K562 (cell line): ENCODE data around the gene CCL24. TPM values are rescaled to one million over a fixed set of nuclear protein-coding genes. Genes with fewer than 3 reads are reported as not detected.

Experiments
- CEBPZ ChIP-seq: fragments of 150-350 bp; IDR thresholded peaks from 2 replicates; pipeline ENCODE4 v1.6.1; 2014; ENCODE audit warnings: low read depth, mild to moderate bottlenecking, low read length, borderline replicate concordance
- E2F3 ChIP-seq: fragments of 250-450 bp; sonication (Bioruptor Pico); IDR thresholded peaks from 2 replicates; pipeline ENCODE4 v1.4.0; 2020; ENCODE audit warnings: mild to moderate bottlenecking
- EP300 ChIP-seq: IDR thresholded peaks from 2 replicates; pipeline ENCODE4 v1.6.1; 2012; ENCODE audit warnings: low read length, improper control_type of control experiment
- FOXP4 ChIP-seq: sonication (generic); formaldehyde crosslinking; IDR thresholded peaks from 2 replicates; pipeline ENCODE4 v1.8.0; 2022; ENCODE audit warnings: mild to moderate bottlenecking, missing genetic modification reagents, borderline replicate concordance
- KLF16 ChIP-seq: IDR thresholded peaks from 2 replicates; pipeline ENCODE4 v1.6.1; 2016; ENCODE audit warnings: antibody characterized with exemption
- MGA ChIP-seq: fragments of 450-650 bp; IDR thresholded peaks from 2 replicates; pipeline ENCODE4 v1.6.1; 2016; ENCODE audit warnings: mild to moderate bottlenecking, moderate library complexity
- RAD21 ChIP-seq, 2 experiments: fragments of 250-450 bp in 1 of 2; fragments of 450-650 bp in 1 of 2; sonication (Bioruptor Pico) in 1 of 2; formaldehyde crosslinking in 1 of 2; IDR thresholded peaks in 1 of 2; conservative IDR thresholded peaks in 1 of 2; 2 replicates each; pipeline versions ENCODE4 v1.4.0 to v1.8.0; 2020 to 2022; ENCODE audit warnings: mild to moderate bottlenecking in 2 of 2, moderate library complexity in 1 of 2
- ZFP1 ChIP-seq: fragments of 450-650 bp; formaldehyde crosslinking; IDR thresholded peaks from 2 replicates; pipeline ENCODE4 v1.4.0; 2020; ENCODE audit warnings: mild to moderate bottlenecking, mixed read lengths
- ZKSCAN1 ChIP-seq: fragments of 150-350 bp; IDR thresholded peaks from 2 replicates; pipeline ENCODE4 v1.6.1; 2016; ENCODE audit warnings: low read depth, low read length
- polyA plus RNA-seq, 8 experiments: library from polyadenylated mRNA; depleted of rRNA in 4 of 8; stranded (reverse) in 5 of 8; unstranded in 3 of 8; fragments of >200 nt; fragmentation: Nextera tagmentation in 2 of 8; fragmentation: Illumina TruSeq in 1 of 8; extraction: Ambion mirVana in 2 of 8; extraction: Trizol in 1 of 8; gene quantifications; 2 replicates each; pipeline versions ENCODE4 v1.2.1 to v1.2.3, GENCODE V29; 2011 to 2014; ENCODE audit warnings: inconsistent platforms in 1 of 8, missing spikeins in 1 of 8
- total RNA-seq, 7 experiments: library from RNA; depleted of rRNA in 6 of 7; stranded (reverse); fragments of >200 nt in 6 of 7; fragmentation: Illumina TruSeq in 2 of 7; extraction: Trizol in 2 of 7; gene quantifications; 2 replicates each; pipeline versions ENCODE4 v1.2.1 to v1.2.3, GENCODE V29; 2011 to 2021; ENCODE audit warnings: low replicate concordance in 1 of 7

Gene CCL24
- total and polyA plus RNA-seq, 9 of the 15 experiments (the other 6 are each of a cell fraction or from before 2014, with no cell fraction given) = 0.45 to 3.6 (median 0.95) TPM; not detected in 1

GRCh38 chr7:75842836-75843446 lies 29.3 kb upstream of the CCL24 start (continued):
- TF ChIP-seq CEBPZ (no peak), ZFP1 (no peak), KLF16 (peak; percentile 35; the same call in 1 of the 2 replicates), ZKSCAN1 (no peak), E2F3 (CRISPR knock-in tag) (no peak), RAD21 (CRISPR knock-in tag; conservative IDR thresholded peaks at IDR 0.05 in 1 of 2, IDR thresholded peaks at IDR 0.05 in 1 of 2) (no peak), MGA (peak; percentile 37), FOXP4 (CRISPR knock-in tag) (no peak), EP300 (peak; percentile 70; the same call in 1 of the 2 replicates)
